Type B pancreatic cell (in vitro differentiated cells): ENCODE data around the gene HTRA1. TPM values are rescaled to one million over a fixed set of nuclear protein-coding genes. Genes with fewer than 3 reads are reported as not detected.

Experiments
- DNase-seq: peaks from one replicate; pipeline ENCODE4 v3.0.0; 2021; ENCODE audit warnings: mixed read lengths; ENCODE audit not compliant: unreplicated experiment; ENCODE audit errors: extremely low spot score
- H3K27ac Mint-ChIP-seq: 2 replicates; pipeline ENCODE4 v1.8.0; 2021; ENCODE audit warnings: mild to moderate bottlenecking, mixed read lengths
- H3K27me3 Mint-ChIP-seq: 2 replicates; pipeline ENCODE4 v1.8.0; 2021; ENCODE audit warnings: mixed read lengths
- H3K36me3 Mint-ChIP-seq: 2 replicates; pipeline ENCODE4 v1.8.0; 2021; ENCODE audit warnings: mixed read lengths
- H3K4me1 Mint-ChIP-seq: one replicate; pipeline ENCODE4 v1.8.0; 2021; ENCODE audit warnings: mixed read lengths; ENCODE audit not compliant: unreplicated experiment
- H3K4me3 Mint-ChIP-seq: 2 replicates; pipeline ENCODE4 v1.8.0; 2021; ENCODE audit warnings: mild to moderate bottlenecking, mixed read lengths
- H3K9me3 Mint-ChIP-seq: 2 replicates; pipeline ENCODE4 v1.8.0; 2021; ENCODE audit warnings: mixed read lengths
- CTCF ChIP-seq: fragments of 200-600 bp; sonication (generic); conservative IDR thresholded peaks from 2 replicates; pipeline ENCODE4 v1.5.0; 2021; ENCODE audit warnings: antibody characterized with exemption, mild to moderate bottlenecking
- total RNA-seq: library from RNA; stranded (reverse); gene quantifications from 2 replicates; pipeline ENCODE4 v1.2.1, GENCODE V29; 2021; ENCODE audit warnings: low replicate concordance

HTRA1 gene
- total RNA-seq, 1 donor from 2014 or later: 32.6 TPM

GRCh38 chr10:122459561-122460273, 1.6 kb upstream of the HTRA1 start:
- H3K27ac Mint-ChIP-seq: no peak overlapping the region
- TF ChIP-seq CTCF: no peak
- H3K27me3 Mint-ChIP-seq: peaks cover 66% of the 10 kb centered on the region
- H3K4me3 Mint-ChIP-seq: peak overlapping the region; percentile 16
- no peaks in the 10 kb centered on the region for H3K36me3 Mint-ChIP-seq
- no peaks in the 10 kb centered on the region for H3K9me3 Mint-ChIP-seq
- peaks cover 5% of the 10 kb centered on the region for H3K4me1 Mint-ChIP-seq
- DNase-seq: no peak

- Mint-ChIP-seq H3K9me3 (no peaks in the 10 kb centered on the region), H3K27ac (no peak overlapping the region), H3K4me3 (peak overlapping the region; percentile 67), H3K4me1 (peaks cover 5% of the 10 kb centered on the region), H3K27me3 (peaks cover 74% of the 10 kb centered on the region), H3K36me3 (no peaks in the 10 kb centered on the region)
- no peak for DNase-seq
- TF ChIP-seq CTCF: no peak
These were observed 461 bp upstream of the HTRA1 start for GRCh38 chr10:122460891-122461293.

GRCh38 chr10:122461729-122462532, 578 bp downstream of the HTRA1 start:
- Mint-ChIP-seq H3K27ac (no peak overlapping the region), H3K27me3 (peaks cover 80% of the 10 kb centered on the region), H3K4me1 (peaks cover 5% of the 10 kb centered on the region), H3K36me3 (no peaks in the 10 kb centered on the region), H3K9me3 (no peaks in the 10 kb centered on the region), H3K4me3 (peak overlapping the region; percentile 91)
- no peak for TF ChIP-seq CTCF
- DNase-seq: no peak

GRCh38 chr10:122462533-122463465, 1.4 kb downstream of the HTRA1 start:
- H3K9me3 Mint-ChIP-seq: no peaks in the 10 kb centered on the region
- H3K27me3 Mint-ChIP-seq: peaks cover 87% of the 10 kb centered on the region
- no peak for DNase-seq
- peak overlapping the region; percentile 91 for H3K4me3 Mint-ChIP-seq
- H3K27ac Mint-ChIP-seq: no peak overlapping the region
- H3K36me3 Mint-ChIP-seq: no peaks in the 10 kb centered on the region
- no peak for TF ChIP-seq CTCF
- H3K4me1 Mint-ChIP-seq: peaks cover 5% of the 10 kb centered on the region

GRCh38 chr10:122463466-122464249, 2.3 kb downstream of the HTRA1 start:
- Mint-ChIP-seq H3K4me1 (peaks cover 5% of the 10 kb centered on the region), H3K9me3 (no peaks in the 10 kb centered on the region), H3K27ac (no peak overlapping the region), H3K36me3 (no peaks in the 10 kb centered on the region), H3K27me3 (peaks cover 83% of the 10 kb centered on the region), H3K4me3 (peak overlapping the region; percentile 91)
- no peak for DNase-seq
- no peak for TF ChIP-seq CTCF
